Keratinocyte (primary cell): ENCODE data around the gene TOMM20. TPM values are rescaled to one million over a fixed set of nuclear protein-coding genes. Genes with fewer than 3 reads are reported as not detected.
A peak's percentile ranks its signal among the peaks of the same experiment; 100 is the strongest.

ENCODE experiments used
- DNase-seq: peaks from one replicate; pipeline ENCODE4 v3.0.0-alpha.2; 2011; ENCODE audit warnings: low read depth, missing footprints, low spot score
- FAIRE-seq: peaks from 2 replicates; lab custom pipeline; 2011; peaks lifted over from hg19 to GRCh38; lab: Jason Lieb, UNC
- H2AFZ ChIP-seq: 2 replicates; pipeline ENCODE4 v1.6.0; 2012; ENCODE audit warnings: low read length, control low read depth, inconsistent platforms; ENCODE audit not compliant: control insufficient read depth
- H3K27ac ChIP-seq: 2 replicates; pipeline ENCODE4 v1.5.1; 2011; ENCODE audit warnings: low read length; ENCODE audit not compliant: control insufficient read depth, insufficient read depth
- H3K27me3 ChIP-seq: 3 replicates; pipeline ENCODE4 v1.6.0; 2011; ENCODE audit warnings: low read length; ENCODE audit not compliant: control insufficient read depth, insufficient read depth; ENCODE audit errors: extremely low read depth
- H3K36me3 ChIP-seq, 2 experiments: 2 replicates in 1 of 2; 3 replicates in 1 of 2; pipeline ENCODE4 v1.5.1; 2011; ENCODE audit warnings: low read length in 2 of 2, mild to moderate bottlenecking in 1 of 2; ENCODE audit not compliant: control insufficient read depth in 2 of 2, insufficient read depth in 2 of 2; ENCODE audit errors: extremely low read depth in 1 of 2
- H3K4me1 ChIP-seq: 3 replicates; pipeline ENCODE4 v1.5.1; 2011; ENCODE audit warnings: low read length; ENCODE audit not compliant: control insufficient read depth, insufficient read depth; ENCODE audit errors: extremely low read depth
- H3K4me2 ChIP-seq: 3 replicates; pipeline ENCODE4 v1.6.0; 2011; ENCODE audit warnings: low read depth, low read length; ENCODE audit not compliant: control insufficient read depth, insufficient read depth; ENCODE audit errors: extremely low read depth
- H3K4me3 ChIP-seq, 3 experiments: fragments of 200-600 bp in 1 of 3; sonication (generic) in 1 of 3; 2 replicates in 2 of 3; 3 replicates in 1 of 3; pipeline ENCODE4 v1.5.1; 2011 to 2016; ENCODE audit warnings: low read length in 3 of 3, mild to moderate bottlenecking in 3 of 3, control low read depth in 2 of 3, inconsistent platforms in 1 of 3, low read depth in 1 of 3, mixed read lengths in 1 of 3, mixed run types in 1 of 3, moderate library complexity in 1 of 3; ENCODE audit not compliant: control insufficient read depth in 2 of 3, insufficient read depth in 2 of 3; ENCODE audit errors: extremely low read depth in 1 of 3
- H3K79me2 ChIP-seq: 2 replicates; pipeline ENCODE4 v1.6.0; 2012; ENCODE audit warnings: low read length; ENCODE audit not compliant: control insufficient read depth, insufficient read depth
- H3K9ac ChIP-seq: 3 replicates; pipeline ENCODE4 v1.6.0; 2011; ENCODE audit warnings: low read length; ENCODE audit not compliant: control insufficient read depth, insufficient read depth; ENCODE audit errors: extremely low read depth
- H3K9me1 ChIP-seq: 3 replicates; pipeline ENCODE4 v1.6.0; 2011; ENCODE audit warnings: low read length; ENCODE audit not compliant: control insufficient read depth, insufficient read depth; ENCODE audit errors: extremely low read depth
- H3K9me3 ChIP-seq: 2 replicates; pipeline ENCODE4 v1.5.1; 2012; ENCODE audit warnings: low read depth, low read length; ENCODE audit not compliant: control insufficient read depth
- H4K20me1 ChIP-seq: 3 replicates; pipeline ENCODE4 v1.6.0; 2011; ENCODE audit warnings: low read length; ENCODE audit not compliant: control insufficient read depth, insufficient read depth; ENCODE audit errors: extremely low read depth
- CTCF ChIP-seq, 3 experiments: IDR thresholded peaks in 1 of 3; conservative IDR thresholded peaks in 1 of 3; optimal IDR thresholded peaks in 1 of 3; 2 replicates in 2 of 3; 3 replicates in 1 of 3; pipeline versions ENCODE3 to v1.5.1; 2011; ENCODE audit warnings: low read length in 3 of 3, mild to moderate bottlenecking in 3 of 3, moderate library complexity in 2 of 3, control low read depth in 1 of 3, inconsistent platforms in 1 of 3; ENCODE audit not compliant: insufficient read depth in 2 of 3; ENCODE audit errors: extremely low read depth in 1 of 3
- EZH2 ChIP-seq: IDR thresholded peaks from one replicate; pipeline ENCODE4 v1.6.1; 2012; ENCODE audit warnings: inconsistent platforms, mild to moderate bottlenecking, low read length, moderate library complexity
- dilution Hi-C: fragments of 300-500 bp; cut with MboI; formaldehyde crosslinking; loops from one replicate; pipeline ENCODE4 v1.7.0; 2020; ENCODE audit warnings: low sequenced_read_pairs; ENCODE audit not compliant: extremely low pct_ligation_motif_present
- polyA plus RNA-seq, 5 experiments: library from polyadenylated mRNA; depleted of rRNA in 3 of 5; stranded (reverse) in 3 of 5; stranded (forward) in 1 of 5; unstranded in 1 of 5; fragments of >200 nt; gene quantifications; 1 replicate in 1 of 5; 2 replicates in 3 of 5; 3 replicates in 1 of 5; pipeline versions ENCODE4 v1.2.1 to v1.2.3, GENCODE V29; 2011 to 2012; ENCODE audit warnings: missing spikeins in 2 of 5, low read depth in 1 of 5, low replicate concordance in 1 of 5

TOMM20 gene
- polyA plus RNA-seq, 1 donor (not counting 4 experiments of a cell fraction or from before 2014, with no cell fraction given) = 140 TPM

GRCh38 chr1:235068158-235069121 is 60.2 kb downstream of the TOMM20 start:
- Histone ChIP-seq H3K9me1 (no peaks in the 10 kb centered on the region), H3K4me3 (peak overlapping the region in 2 of 3 experiments; percentile 49), H3K27me3 (no peaks in the 10 kb centered on the region), H3K4me2 (peak overlapping the region; percentile 97), H3K4me1 (peaks cover 45% of the 10 kb centered on the region), H4K20me1 (no peaks in the 10 kb centered on the region), H3K27ac (peak overlapping the region; percentile 99), H3K9me3 (no peaks in the 10 kb centered on the region), H2AFZ (no peak overlapping the region), H3K79me2 (no peaks in the 10 kb centered on the region), H3K36me3 (no peaks in the 10 kb centered on the region), H3K9ac (peak overlapping the region; percentile 87)
- TF ChIP-seq CTCF (optimal IDR thresholded peaks at IDR 0.05 in 1 of 3, IDR thresholded peaks at IDR 0.05 in 1 of 3, conservative IDR thresholded peaks at IDR 0.05 in 1 of 3; ENCODE audit: extremely low read depth in 1 of 3, insufficient read depth in 2 of 3, low read length in 3 of 3) = no peak
- TF ChIP-seq EZH2 = no peak
- no peak for FAIRE-seq
- dilution Hi-C loops = no loop called here
- peak; percentile 99 for DNase-seq

- no peaks in the 10 kb centered on the region for H3K36me3 ChIP-seq
- H3K27me3 ChIP-seq = no peaks in the 10 kb centered on the region
- H3K79me2 ChIP-seq = no peaks in the 10 kb centered on the region
- H3K4me2 ChIP-seq = peak overlapping the region; percentile 97
- peak; percentile 100 for DNase-seq
- H3K4me1 ChIP-seq = peaks cover 47% of the 10 kb centered on the region
- no peaks in the 10 kb centered on the region for H4K20me1 ChIP-seq
- H3K9me1 ChIP-seq = no peaks in the 10 kb centered on the region
- peak overlapping the region; percentile 87 for H3K9ac ChIP-seq
- peak overlapping the region; percentile 99 for H3K27ac ChIP-seq
- TF ChIP-seq EZH2 = no peak
- TF ChIP-seq CTCF (optimal IDR thresholded peaks at IDR 0.05 in 1 of 3, IDR thresholded peaks at IDR 0.05 in 1 of 3, conservative IDR thresholded peaks at IDR 0.05 in 1 of 3; ENCODE audit: extremely low read depth in 1 of 3, insufficient read depth in 2 of 3, low read length in 3 of 3) = no peak
- dilution Hi-C loops = no loop called here
- peak overlapping the region in 2 of 3 experiments; percentile 49 for H3K4me3 ChIP-seq
- no peak for FAIRE-seq
- no peaks in the 10 kb centered on the region for H3K9me3 ChIP-seq
- no peak overlapping the region for H2AFZ ChIP-seq
Observed at GRCh38 chr1:235067396-235068157, 61.1 kb downstream of the TOMM20 start.
